ENCODE measurements around the gene SLC4A11.
A peak's percentile ranks its signal among the peaks of the same experiment; 100 is the strongest.
"Not testable (repeated sequence)": the region's sequence is repeated elsewhere in the genome, so short reads cannot be mapped to it uniquely, and the experiment has no call there.

Gene SLC4A11

GRCh38 chr20:3227936-3228749 is 10.8 kb downstream of the SLC4A11 start:
- DNase-seq (ENCODE audit: low read depth in 2 of 2): no peak

- DNase-seq (ENCODE audit: low read depth in 2 of 2): no peak
Observed at GRCh38 chr20:3227506-3227905, 11.5 kb downstream of the SLC4A11 start.

GRCh38 chr20:3226864-3227263 is 12.1 kb downstream of the SLC4A11 start:
- no peak for DNase-seq (ENCODE audit: low read depth in 2 of 2)

- no peak for DNase-seq (ENCODE audit: low read depth in 2 of 2)
Observed at GRCh38 chr20:3226093-3226492, 12.9 kb downstream of the SLC4A11 start.

- no peak for DNase-seq (ENCODE audit: low read depth in 2 of 2)
Observed at GRCh38 chr20:3224681-3225421, 14.1 kb downstream of the SLC4A11 start.

- no peak for DNase-seq (ENCODE audit: low read depth in 2 of 2)
Observed at GRCh38 chr20:3223994-3224680, 14.9 kb downstream of the SLC4A11 start.

- DNase-seq (ENCODE audit: low read depth in 2 of 2): no peak
Observed at GRCh38 chr20:3223651-3223993, 15.4 kb downstream of the SLC4A11 start.

- no peak for DNase-seq (ENCODE audit: low read depth in 2 of 2)
Observed at GRCh38 chr20:3222635-3223600, 16.1 kb downstream of the SLC4A11 start.

- DNase-seq (ENCODE audit: low read depth in 2 of 2): no peak
Observed at GRCh38 chr20:3221398-3222226, 17.4 kb downstream of the SLC4A11 start.

GRCh38 chr20:3218307-3218988 is 20.5 kb downstream of the SLC4A11 start:
- peak; percentile 69 to 73 for DNase-seq (ENCODE audit: low read depth in 2 of 2)

GRCh38 chr20:3215359-3215917 is 23.6 kb downstream of the SLC4A11 start:
- DNase-seq (ENCODE audit: low read depth in 2 of 2): not testable (repeated sequence)

GRCh38 chr20:3213226-3213625 is 25.8 kb downstream of the SLC4A11 start:
- DNase-seq (ENCODE audit: low read depth in 2 of 2): no peak

- no peak for DNase-seq (ENCODE audit: low read depth in 2 of 2)
Observed at GRCh38 chr20:3210346-3210745, 28.6 kb downstream of the SLC4A11 start.

GRCh38 chr20:3209946-3210317 is 29.1 kb downstream of the SLC4A11 start:
- DNase-seq (ENCODE audit: low read depth in 2 of 2): no peak

- peak; percentile 39 to 52 for DNase-seq (ENCODE audit: low read depth in 2 of 2)
Observed at GRCh38 chr20:3209257-3209945, 29.6 kb downstream of the SLC4A11 start, which contains the start of gene ITPA. TSS of gene ITPA (plus strand) at chr20:3209498. CDS start at chr20:3209552, 54 bp downstream.

GRCh38 chr20:3208786-3209256 is 30.2 kb downstream of the SLC4A11 start:
- no peak for DNase-seq (ENCODE audit: low read depth in 2 of 2)

- peak; percentile 92 for DNase-seq (ENCODE audit: low read depth in 2 of 2)
Observed at GRCh38 chr20:3204124-3204794, 34.7 kb downstream of the SLC4A11 start, which contains the start of gene DDRGK1. TSS of gene DDRGK1 (minus strand) at chr20:3204682. CDS start at chr20:3204627, 55 bp downstream.
